ENCODE measurements around the gene CUX1. TPM values are rescaled to one million over a fixed set of nuclear protein-coding genes. Genes with fewer than 3 reads are reported as not detected.

The CUX1 gene
- total RNA-seq, 4 donors from 2014 or later = 40.0 to 55.9 (median 47.3) TPM

GRCh38 chr7:102063690-102064180, 246.3 kb downstream of the CUX1 start:
- no peaks in the 10 kb centered on the region for H3K36me3 ChIP-seq
- peaks cover 10 to 22% (median 14%) of the 10 kb centered on the region in 3 donors for H3K4me1 ChIP-seq
- H3K4me3 ChIP-seq = no peak overlapping the region
- H3K27ac ChIP-seq = peak overlapping the region; percentile 66 to 77 (median 69)
- no peak for DNase-seq
- intact Hi-C loops (cut with DNase I) = no loop called here
- WGBS, 2 donors = 20 to 44% methylated on average over 2 to 9 of the region's 9 CpGs
- H3K9me3 ChIP-seq = no peaks in the 10 kb centered on the region
- TF ChIP-seq POLR2A (IDR thresholded peaks at IDR 0.05) (no peak), CTCF (IDR thresholded peaks at IDR 0.05) (no peak)
- H3K27me3 ChIP-seq = no peaks in the 10 kb centered on the region

- Histone ChIP-seq H3K27ac (peak overlapping the region; percentile 66 to 77 (median 69)), H3K27me3 (no peaks in the 10 kb centered on the region), H3K9me3 (no peaks in the 10 kb centered on the region), H3K4me3 (no peak overlapping the region), H3K36me3 (no peaks in the 10 kb centered on the region), H3K4me1 (peaks cover 10 to 22% (median 14%) of the 10 kb centered on the region in 3 donors)
- intact Hi-C loops (cut with DNase I) = no loop called here
- no peak for DNase-seq
- 43 to 54% methylated on average over 5 to 8 of the region's 12 CpGs for WGBS, 2 donors
- TF ChIP-seq CTCF (IDR thresholded peaks at IDR 0.05) (no peak), POLR2A (IDR thresholded peaks at IDR 0.05) (no peak)
Observed at GRCh38 chr7:102064361-102065025, 247.1 kb downstream of the CUX1 start.

GRCh38 chr7:102065226-102065625, 247.8 kb downstream of the CUX1 start:
- peaks cover 0 to 6% (median 0%) of the 10 kb centered on the region in 3 donors for H3K36me3 ChIP-seq
- intact Hi-C loops (cut with DNase I) = no loop called here
- H3K27ac ChIP-seq = peak overlapping the region in 1 of 4 donors; percentile 66

DNA sequence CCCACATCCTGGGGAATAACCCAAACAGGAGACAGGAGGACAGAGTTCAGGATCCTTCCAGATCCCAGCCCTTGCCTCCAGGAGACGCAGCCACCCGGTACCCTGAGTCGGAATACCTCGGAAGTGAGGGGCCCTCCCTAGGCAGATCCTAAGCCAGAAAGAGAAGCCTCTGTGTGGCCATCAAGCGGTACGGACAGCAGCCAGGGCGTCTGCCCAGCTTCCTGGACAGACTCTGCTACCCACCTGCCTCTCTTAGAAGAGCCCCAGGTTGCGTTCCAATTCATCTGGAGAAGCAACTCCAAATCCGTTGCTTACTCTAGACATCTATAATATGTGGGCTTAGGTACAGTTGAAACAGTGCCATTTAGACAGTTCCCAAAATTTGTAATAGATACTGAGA, 249.1 kb downstream of the CUX1 start:
- no peak for DNase-seq
- H3K27ac ChIP-seq = no peak overlapping the region
- WGBS, 2 donors = 90 to 93% methylated on average over 5 to 7 of the region's 9 CpGs
- TF ChIP-seq CTCF (IDR thresholded peaks at IDR 0.05) (no peak), POLR2A (IDR thresholded peaks at IDR 0.05) (no peak)
- peaks cover 0 to 19% (median 0%) of the 10 kb centered on the region in 3 donors for H3K36me3 ChIP-seq
- H3K4me3 ChIP-seq = no peak overlapping the region
- intact Hi-C loops (cut with DNase I) = no loop called here
- peaks cover 10 to 22% (median 14%) of the 10 kb centered on the region in 3 donors for H3K4me1 ChIP-seq
- H3K9me3 ChIP-seq = no peaks in the 10 kb centered on the region
- H3K27me3 ChIP-seq = no peaks in the 10 kb centered on the region

More at GRCh38 chr7:102065226-102065625, 247.8 kb downstream of the CUX1 start:
- no peak for TF ChIP-seq CTCF (IDR thresholded peaks at IDR 0.05)
- TF ChIP-seq POLR2A (IDR thresholded peaks at IDR 0.05) = no peak
- H3K4me3 ChIP-seq = no peak overlapping the region
- no peaks in the 10 kb centered on the region for H3K9me3 ChIP-seq
- no peaks in the 10 kb centered on the region for H3K27me3 ChIP-seq
- peaks cover 10 to 22% (median 14%) of the 10 kb centered on the region in 3 donors for H3K4me1 ChIP-seq
- 92 to 97% methylated on average over 6 of the region's 6 CpGs for WGBS, 2 donors
- DNase-seq = no peak

- peaks cover 0 to 33% (median 0%) of the 10 kb centered on the region in 3 donors for H3K36me3 ChIP-seq
- intact Hi-C loops (cut with DNase I) = no loop called here
- no peak for DNase-seq
- H3K4me3 ChIP-seq = no peak overlapping the region
- H3K27ac ChIP-seq = no peak overlapping the region
- H3K27me3 ChIP-seq = no peaks in the 10 kb centered on the region
- H3K4me1 ChIP-seq = peaks cover 9 to 13% (median 10%) of the 10 kb centered on the region in 3 donors
- TF ChIP-seq CTCF (IDR thresholded peaks at IDR 0.05) = no peak
- TF ChIP-seq POLR2A (IDR thresholded peaks at IDR 0.05) = no peak
- 88 to 89% methylated on average over 13 to 14 of the region's 14 CpGs for WGBS, 2 donors
- H3K9me3 ChIP-seq = peaks cover 0 to 5% (median 0%) of the 10 kb centered on the region in 3 donors
Observed at GRCh38 chr7:102068846-102069245, 251.4 kb downstream of the CUX1 start.

All from esophagus squamous epithelium (tissue), 5 donors.